ENCODE results near the gene POLR2C.

The POLR2C gene

GRCh38 chr16:57513371-57514102 lies 51.1 kb downstream of the POLR2C start:
- no peak for DNase-seq (ENCODE audit: low read depth, low spot score)
- TF ChIP-seq CTCF (IDR thresholded peaks at IDR 0.05; ENCODE audit: low read depth, low read length) = no peak
- no peak overlapping the region for H3K4me3 ChIP-seq (ENCODE audit: low read depth, low read length)
- in situ Hi-C loops (cut with HindIII; ENCODE audit: low sequenced_read_pairs) = no loop called here

- no peak for DNase-seq (ENCODE audit: low read depth, low spot score)
- in situ Hi-C loops (cut with HindIII; ENCODE audit: low sequenced_read_pairs) = no loop called here
- H3K4me3 ChIP-seq (ENCODE audit: low read depth, low read length) = no peak overlapping the region
- no peak for TF ChIP-seq CTCF (IDR thresholded peaks at IDR 0.05; ENCODE audit: low read depth, low read length)
These were observed 51.9 kb downstream of the POLR2C start for GRCh38 chr16:57514371-57514770.

GRCh38 chr16:57514791-57515600 lies 52.5 kb downstream of the POLR2C start:
- TF ChIP-seq CTCF (IDR thresholded peaks at IDR 0.05; ENCODE audit: low read depth, low read length) = no peak
- H3K4me3 ChIP-seq (ENCODE audit: low read depth, low read length) = no peak overlapping the region
- in situ Hi-C loops (cut with HindIII; ENCODE audit: low sequenced_read_pairs) = no loop called here
- DNase-seq (ENCODE audit: low read depth, low spot score) = no peak

- DNase-seq (ENCODE audit: low read depth, low spot score) = no peak
- in situ Hi-C loops (cut with HindIII; ENCODE audit: low sequenced_read_pairs) = no loop called here
- TF ChIP-seq CTCF (IDR thresholded peaks at IDR 0.05; ENCODE audit: low read depth, low read length) = no peak
- H3K4me3 ChIP-seq (ENCODE audit: low read depth, low read length) = no peak overlapping the region
These were observed 53.8 kb downstream of the POLR2C start for GRCh38 chr16:57516176-57516725.

- no peak for DNase-seq (ENCODE audit: low read depth, low spot score)
- in situ Hi-C loops (cut with HindIII; ENCODE audit: low sequenced_read_pairs) = no loop called here
- H3K4me3 ChIP-seq (ENCODE audit: low read depth, low read length) = no peak overlapping the region
- TF ChIP-seq CTCF (IDR thresholded peaks at IDR 0.05; ENCODE audit: low read depth, low read length) = no peak
These were observed 54.3 kb downstream of the POLR2C start for GRCh38 chr16:57516773-57517172.

GRCh38 chr16:57517397-57518367 lies 55.2 kb downstream of the POLR2C start:
- no peak overlapping the region for H3K4me3 ChIP-seq (ENCODE audit: low read depth, low read length)
- no peak for DNase-seq (ENCODE audit: low read depth, low spot score)
- in situ Hi-C loops (cut with HindIII; ENCODE audit: low sequenced_read_pairs) = no loop called here
- no peak for TF ChIP-seq CTCF (IDR thresholded peaks at IDR 0.05; ENCODE audit: low read depth, low read length)
